AG09319 (cell line): Measurements from ENCODE around the gene MKKS.
A peak's percentile ranks its signal among the peaks of the same experiment; 100 is the strongest.

ENCODE experiments used
- DNase-seq: peaks from one replicate; pipeline ENCODE4 v3.0.0-alpha.2; 2010; ENCODE audit warnings: low read depth; ENCODE audit errors: extremely low read depth
- CTCF ChIP-seq: IDR thresholded peaks from 2 replicates; pipeline ENCODE4 v1.5.1; 2011; ENCODE audit warnings: low read depth, mild to moderate bottlenecking, inconsistent platforms, low read length, moderate library complexity

Gene MKKS

GRCh38 chr20:10433623-10434466 is at the start of gene MKKS:
TSS of gene MKKS (minus strand) at chr20:10434222. CDS start at chr20:10413514, 20,708 bp downstream.
- TF ChIP-seq CTCF, result peak; percentile 15
- peak; percentile 83 for DNase-seq

GRCh38 chr20:10483691-10484090 is 49.7 kb upstream of the MKKS start:
- TF ChIP-seq CTCF, result no peak

GRCh38 chr20:10481676-10482075 is 47.7 kb upstream of the MKKS start:
- no peak for DNase-seq
- TF ChIP-seq CTCF, result no peak

More at GRCh38 chr20:10483691-10484090, 49.7 kb upstream of the MKKS start:
- DNase-seq, result no peak

GRCh38 chr20:10478930-10479329 is 44.9 kb upstream of the MKKS start:
- TF ChIP-seq CTCF, result no peak

GRCh38 chr20:10478205-10478604 is 44.2 kb upstream of the MKKS start:
- no peak for TF ChIP-seq CTCF
- no peak for DNase-seq

More at GRCh38 chr20:10478930-10479329, 44.9 kb upstream of the MKKS start:
- DNase-seq, result no peak

GRCh38 chr20:10476319-10476724 is 42.3 kb upstream of the MKKS start:
- no peak for TF ChIP-seq CTCF
- no peak for DNase-seq

GRCh38 chr20:10475225-10475624 is 41.2 kb upstream of the MKKS start:
- no peak for DNase-seq

More at GRCh38 chr20:10475225-10475624, 41.2 kb upstream of the MKKS start:
- no peak for TF ChIP-seq CTCF
